Ovary (tissue), 10 donors: Measurements from ENCODE around the gene DUSP1. TPM values are rescaled to one million over a fixed set of nuclear protein-coding genes. Genes with fewer than 3 reads are reported as not detected.
A peak's percentile ranks its signal among the peaks of the same experiment; 100 is the strongest.

Source experiments
- DNase-seq, 5 donors: peaks; one replicate each; pipeline ENCODE4 v3.0.0-alpha.2; 2019 to 2020
- H3K27ac ChIP-seq, 2 donors: fragments of 200-600 bp; one replicate each; pipeline versions ENCODE4 v1.5.1 to v1.8.0; 2019 to 2022
- H3K27me3 ChIP-seq: fragments of 200-600 bp; one replicate; pipeline ENCODE4 v1.8.0; 2022
- H3K36me3 ChIP-seq: fragments of 200-600 bp; sonication (generic); one replicate; pipeline ENCODE4 v1.5.1; 2019
- H3K4me1 ChIP-seq: one replicate; pipeline ENCODE4 v1.8.1; 2013; ENCODE audit warnings: mild to moderate bottlenecking, moderate library complexity; ENCODE audit not compliant: insufficient read depth
- H3K4me3 ChIP-seq: fragments of 200-600 bp; sonication (generic); one replicate; pipeline ENCODE4 v1.5.1; 2017
- H3K9me3 ChIP-seq, 2 donors: fragments of 200-600 bp in 1 of 2; sonication (generic) in 1 of 2; one replicate each; pipeline versions ENCODE4 v1.5.1 to v1.8.1; 2013 to 2019; ENCODE audit warnings: mild to moderate bottlenecking in 1 of 2, moderate library complexity in 1 of 2
- CTCF ChIP-seq, 3 donors: fragments of 450-650 bp in 2 of 3; fragments of 200-600 bp in 1 of 3; IDR thresholded peaks; one replicate each; pipeline versions ENCODE4 v1.5.1 to v1.8.0; 2016 to 2022; ENCODE audit warnings: antibody characterized with exemption in 3 of 3, mild to moderate bottlenecking in 1 of 3
- EP300 ChIP-seq: sonication (generic); formaldehyde crosslinking; IDR thresholded peaks from one replicate; pipeline ENCODE4 v1.6.1; 2017; ENCODE audit warnings: antibody characterized with exemption
- POLR2A ChIP-seq: fragments of 450-650 bp; IDR thresholded peaks from one replicate; pipeline ENCODE4 v1.6.1; 2017; ENCODE audit warnings: antibody characterized with exemption, mild to moderate bottlenecking, moderate library complexity
- WGBS, 3 donors: extraction: QIAGEN DNeasy Blood & Tissue Kit in 1 of 3; methylation state at CpG; one replicate each; pipeline versions ENCODE4 v1.1.5 to v1.1.7; 2013 to 2017; 5-methylcytosine and 5-hydroxymethylcytosine counted together
- intact Hi-C, 4 donors: fragments of 100-400 bp; cut with DNase I; formaldehyde crosslinking; loops; one replicate each; pipeline versions ENCODE4 v1.11.0 to v1.15.1; 2022 to 2023
- long read RNA-seq, 3 donors: library from polyadenylated mRNA in 2 of 3; unstranded in 2 of 3; transcript quantifications; one replicate each; pipeline ENCODE4 v2.0.0 and lab custom pipeline, GENCODE V29; 2021 to 2026
- polyA plus RNA-seq, 2 donors: library from polyadenylated mRNA; stranded (reverse); fragments of 200-250 nt in 1 of 2; fragments of 350-450 nt in 1 of 2; fragmentation: Illumina TruSeq in 1 of 2; extraction: RNeasy Lipid Tissue Mini Kit (QIAGEN cat#74804) in 1 of 2; gene quantifications; one replicate each; pipeline ENCODE4 v1.2.3, GENCODE V29; 2013 to 2014
- total RNA-seq, 7 donors: library from RNA; depleted of rRNA in 2 of 7; stranded (reverse); fragments of >200 nt in 2 of 7; fragmentation: NEBNext Ultra II Directional in 3 of 7; extraction: Animal tissue kit (Norgen Biotek cat#: 25700) in 3 of 7; gene quantifications; one replicate each; pipeline versions ENCODE4 v1.1.0 to v1.2.4, GENCODE V29; 2016 to 2023
- donor health status: DM: no; HTN: no; CAD: no; lungs with moderate emphysema.
- donor health status: DM: no; HTN: no; CAD: no.
- donor health status: Bipolar disorder and iron deficiency.
- donor health status: DM: yes; HTN: yes; CAD: no.
- donor health status: DM: no; HTN: no; CAD: no.
- donor health status: DM: yes; HTN: yes; CAD: no.

The DUSP1 gene
- total RNA-seq, result 1,000 to 10,000 TPM in 2 of 7 donors, 100 to 1,000 TPM in 5; 112 to 2,672 (median 185) TPM
- 100 to 1,000 TPM; 201 to 248 TPM for polyA plus RNA-seq
- long read RNA-seq, donor 1, transcript DUSP1-201 (4 exons, 2,019 nt), result major isoform, 14 of 48 reads
- long read RNA-seq, donor 1, partial matches to known transcripts, result 12 of 48 reads
- long read RNA-seq, donor 1, other reads (novel, unspliced or antisense), result 22 of 48 reads
- long read RNA-seq, donor 2, transcript DUSP1-201 (4 exons, 2,019 nt), result major isoform, 58 of 63 reads
- long read RNA-seq, donor 2, partial matches to known transcripts, result 5 of 63 reads
- long read RNA-seq, donor 2, other reads (novel, unspliced or antisense), result 0 of 63 reads
- long read RNA-seq, donor 3, transcript DUSP1-201 (4 exons, 2,019 nt), result major isoform, 213 of 275 reads
- long read RNA-seq, donor 3, partial matches to known transcripts, result 15 of 275 reads
- long read RNA-seq, donor 3, other reads (novel, unspliced or antisense), result 47 of 275 reads

GRCh38 chr5:172770675-172771438 lies at the start of gene DUSP1:
Gene DUSP1 (minus strand): TSS chr5:172771195. CDS start chr5:172770952, 243 bp downstream.
- peak; percentile 100 for DNase-seq
- Histone ChIP-seq H3K27ac (peak within 1 kb of the TSS; percentile 98 to 99), H3K27me3 (no peaks in the 10 kb centered on the region), H3K4me1 (peaks cover 8% of the 10 kb centered on the region), H3K9me3 (no peaks in the 10 kb centered on the region), H3K36me3 (no peaks in the 10 kb centered on the region), H3K4me3 (peak within 1 kb of the TSS; percentile 82)
- intact Hi-C loops, result loop anchor here in 3 of 4 donors (2.0 to 10.0 kb wide), 6 partner anchors 54 to 132 kb away; partner anchors contain the start of gene ERGIC1 (in 1 of the 3)
- 0 to 1% (median 0%) methylated on average over 64 to 89 of the region's 89 CpGs for WGBS, 3 donors
- TF ChIP-seq CTCF (IDR thresholded peaks at IDR 0.05), result peak in 2 of 3 donors; percentile 49 to 63
- no peak for TF ChIP-seq POLR2A
- TF ChIP-seq EP300, result peak; percentile 49

GRCh38 chr5:172820046-172820767 lies 49.2 kb upstream of the DUSP1 start:
- peak in 4 of 5 donors; percentile 51 to 62 (median 62) for DNase-seq
- TF ChIP-seq POLR2A (no peak), EP300 (no peak), CTCF (IDR thresholded peaks at IDR 0.05) (no peak)
- H3K27ac ChIP-seq, result no peak overlapping the region
- no peaks in the 10 kb centered on the region for H3K27me3 ChIP-seq
- H3K9me3 ChIP-seq, result no peaks in the 10 kb centered on the region
- no peaks in the 10 kb centered on the region for H3K36me3 ChIP-seq
- no peak overlapping the region for H3K4me3 ChIP-seq
- intact Hi-C loops, result no loop called here
- WGBS, 3 donors, result 27 to 39% (median 37%) methylated on average over 16 of the region's 16 CpGs
- H3K4me1 ChIP-seq, result peaks cover 1% of the 10 kb centered on the region

- no peak overlapping the region for H3K27ac ChIP-seq
- no peaks in the 10 kb centered on the region for H3K9me3 ChIP-seq
- intact Hi-C loops, result no loop called here
- peaks cover 1% of the 10 kb centered on the region for H3K4me1 ChIP-seq
- no peak overlapping the region for H3K4me3 ChIP-seq
- H3K27me3 ChIP-seq, result no peaks in the 10 kb centered on the region
- H3K36me3 ChIP-seq, result no peaks in the 10 kb centered on the region
- no peak for DNase-seq
- TF ChIP-seq EP300, result no peak
- no peak for TF ChIP-seq CTCF (IDR thresholded peaks at IDR 0.05)
- TF ChIP-seq POLR2A, result no peak
- WGBS, 3 donors, result 85 to 89% (median 88%) methylated on average over 3 of the region's 3 CpGs
Measured at GRCh38 chr5:172819569-172819968, 48.6 kb upstream of the DUSP1 start.

GRCh38 chr5:172818081-172818480 lies 47.1 kb upstream of the DUSP1 start:
- Histone ChIP-seq H3K9me3 (no peaks in the 10 kb centered on the region), H3K27ac (no peak overlapping the region), H3K36me3 (no peaks in the 10 kb centered on the region), H3K4me1 (peaks cover 1% of the 10 kb centered on the region), H3K27me3 (no peaks in the 10 kb centered on the region), H3K4me3 (no peak overlapping the region)
- TF ChIP-seq POLR2A (no peak), CTCF (IDR thresholded peaks at IDR 0.05) (no peak), EP300 (no peak)
- intact Hi-C loops, result no loop called here
- 94 to 99% (median 99%) methylated on average over 3 of the region's 3 CpGs for WGBS, 3 donors
- no peak for DNase-seq
